GM19239 (cell line): ENCODE results near the gene RP2.

Source experiments
- DNase-seq: peaks from one replicate; pipeline ENCODE4 v3.0.0; 2011; ENCODE audit warnings: low spot score; ENCODE audit not compliant: insufficient read length
- FAIRE-seq: peaks from 2 replicates; lab custom pipeline; 2011; peaks lifted over from hg19 to GRCh38; lab: Jason Lieb, UNC

Gene RP2

GRCh38 chrX:46836701-46837557, at the start of gene RP2:
RP2 (plus strand) TSS chrX:46837043; CDS start chrX:46837101, 58 bp downstream.
- peak; percentile 99 for FAIRE-seq

GRCh38 chrX:46788902-46789301, 47.9 kb upstream of the RP2 start:
- FAIRE-seq (no peak), DNase-seq (no peak)

More at GRCh38 chrX:46836701-46837557, at the start of gene RP2:
- DNase-seq, result peak; percentile 61

- FAIRE-seq, result peak; percentile 71
- peak; percentile 6 for DNase-seq
Measured at GRCh38 chrX:46791927-46792809, 44.7 kb upstream of the RP2 start.

- no peak for FAIRE-seq
- DNase-seq, result no peak
Measured at GRCh38 chrX:46792810-46793188, 44.0 kb upstream of the RP2 start.

- DNase-seq, result no peak
- peak; percentile 80 for FAIRE-seq
Measured at GRCh38 chrX:46793386-46794143, 43.3 kb upstream of the RP2 start.

- FAIRE-seq, result peak; percentile 81
- DNase-seq, result peak; percentile 13
Measured at GRCh38 chrX:46796574-46797191, 40.2 kb upstream of the RP2 start.

- no peak for DNase-seq
- no peak for FAIRE-seq
Measured at GRCh38 chrX:46803140-46803539, 33.7 kb upstream of the RP2 start.

- DNase-seq (no peak), FAIRE-seq (no peak)
Measured at GRCh38 chrX:46805270-46805669, 31.6 kb upstream of the RP2 start.

GRCh38 chrX:46811121-46811520, 25.7 kb upstream of the RP2 start:
- DNase-seq (no peak), FAIRE-seq (peak; percentile 40)

- FAIRE-seq, result no peak
- no peak for DNase-seq
Measured at GRCh38 chrX:46812445-46812844, 24.4 kb upstream of the RP2 start.

- FAIRE-seq, result no peak
- DNase-seq, result no peak
Measured at GRCh38 chrX:46814966-46815365, 21.9 kb upstream of the RP2 start.

GRCh38 chrX:46819136-46819535, 17.7 kb upstream of the RP2 start:
- FAIRE-seq (no peak), DNase-seq (no peak)

- FAIRE-seq (no peak), DNase-seq (no peak)
Measured at GRCh38 chrX:46820391-46821100, 16.3 kb upstream of the RP2 start.

- DNase-seq, result no peak
- FAIRE-seq, result no peak
Measured at GRCh38 chrX:46823481-46823880, 13.4 kb upstream of the RP2 start.

- DNase-seq (no peak), FAIRE-seq (no peak)
Measured at GRCh38 chrX:46831765-46832327, 5.0 kb upstream of the RP2 start.

- DNase-seq, result no peak
Measured at GRCh38 chrX:46837558-46838485, 979 bp downstream of the RP2 start.

GRCh38 chrX:46838486-46838870, 1.6 kb downstream of the RP2 start:
- FAIRE-seq (no peak), DNase-seq (no peak)

More at GRCh38 chrX:46837558-46838485, 979 bp downstream of the RP2 start:
- peak; percentile 98 for FAIRE-seq

- no peak for FAIRE-seq
- no peak for DNase-seq
Measured at GRCh38 chrX:46838974-46839480, 2.2 kb downstream of the RP2 start.
